CD4-positive, alpha-beta T cell (primary cell): ENCODE results near the gene C1QL2. TPM values are rescaled to one million over a fixed set of nuclear protein-coding genes. Genes with fewer than 3 reads are reported as not detected.

Experiments
- ATAC-seq: fragments of 200-7000 bp; cut with Tn5 transposase; one replicate; pipeline ENCODE4 v1.10.0; 2022; ENCODE audit warnings: mild to moderate bottlenecking; ENCODE audit not compliant: poor library complexity
- CTCF ChIA-PET: fragments of 350-600 bp; sonication (Branson Sonifier 250); formaldehyde crosslinking; loops from one replicate; lab custom pipeline; 2021; ENCODE audit warnings: antibody characterized with exemption, inconsistent platforms; lab: Charles Lee
- POLR2A ChIA-PET: fragments of 350-600 bp; sonication (Branson Sonifier 250); formaldehyde crosslinking; loops from one replicate; lab custom pipeline; 2021; ENCODE audit warnings: antibody characterized with exemption, inconsistent platforms; lab: Charles Lee
- DNase-seq, 14 experiments: peaks; one replicate each; pipeline ENCODE4 v3.0.0-alpha.2; 2013 to 2020; ENCODE audit warnings: mixed read lengths in 2 of 14
- H3K27ac ChIP-seq, 2 donors: one replicate each; pipeline versions ENCODE4 v1.5.1 to v1.7.0; 2013; ENCODE audit warnings: low read length in 2 of 2, low read depth in 1 of 2, mild to moderate bottlenecking in 1 of 2
- H3K27me3 ChIP-seq, 2 experiments: 1 replicate in 1 of 2; 2 replicates in 1 of 2; pipeline versions ENCODE4 v1.6.1 to v1.7.0; 2013; ENCODE audit warnings: low read length in 2 of 2, control low read depth in 1 of 2, mild to moderate bottlenecking in 1 of 2, moderate library complexity in 1 of 2; ENCODE audit not compliant: insufficient read depth in 2 of 2, control insufficient read depth in 1 of 2
- H3K36me3 ChIP-seq: one replicate; pipeline ENCODE4 v1.6.1; 2013; ENCODE audit warnings: low read length, control low read depth; ENCODE audit not compliant: insufficient read depth
- H3K4me1 ChIP-seq: one replicate; pipeline ENCODE4 v1.6.1; 2013; ENCODE audit warnings: low read length, control low read depth; ENCODE audit not compliant: insufficient read depth
- H3K4me3 ChIP-seq: one replicate; pipeline ENCODE4 v1.5.1; 2013; ENCODE audit warnings: mild to moderate bottlenecking, low read length, moderate library complexity
- H3K9me3 ChIP-seq, 2 experiments: 1 replicate in 1 of 2; 2 replicates in 1 of 2; pipeline versions ENCODE4 v1.6.1 to v1.7.0; 2013; ENCODE audit warnings: low read length in 2 of 2, mild to moderate bottlenecking in 2 of 2, control low read depth in 1 of 2, moderate library complexity in 1 of 2; ENCODE audit not compliant: control insufficient read depth in 1 of 2, insufficient read depth in 1 of 2
- H3K27ac Mint-ChIP-seq: one replicate; pipeline ENCODE4 v1.8.0; 2020; ENCODE audit warnings: mixed read lengths
- H3K27me3 Mint-ChIP-seq: one replicate; pipeline ENCODE4 v1.8.0; 2021; ENCODE audit warnings: mixed read lengths
- H3K36me3 Mint-ChIP-seq: one replicate; pipeline ENCODE4 v1.8.0; 2021; ENCODE audit warnings: low read depth, mixed read lengths
- H3K4me1 Mint-ChIP-seq: one replicate; pipeline ENCODE4 v1.8.0; 2021; ENCODE audit warnings: low read depth, mixed read lengths
- H3K4me3 Mint-ChIP-seq: one replicate; pipeline ENCODE4 v1.8.0; 2020; ENCODE audit warnings: mild to moderate bottlenecking, mixed read lengths
- H3K9me3 Mint-ChIP-seq: one replicate; pipeline ENCODE4 v1.8.0; 2020; ENCODE audit warnings: mixed read lengths
- intact Hi-C, 2 experiments: fragments of 100-400 bp; cut with DNase I in 1 of 2; cut with micrococcal nuclease in 1 of 2; formaldehyde crosslinking; loops; one replicate each; pipeline versions ENCODE4 v1.15.1 to v1.9.0; 2023 to 2025; cut with DNase I, micrococcal nuclease
- total RNA-seq, 174 experiments: library from RNA in 2 of 174; stranded (reverse) in 2 of 174; gene quantifications; one replicate each; pipeline ENCODE4 v1.2.3 and lab custom pipeline; 2021 to 2026
- TF ChIP-seq, protein P1 (sequence below): fragments of 200-600 bp; IDR thresholded peaks from one replicate; pipeline ENCODE4 v1.8.0; 2022; ENCODE audit warnings: antibody characterized with exemption, mild to moderate bottlenecking

Gene C1QL2
- total RNA-seq, 2 experiments from 2014 or later, result not detected

- Mint-ChIP-seq H3K27me3 (peaks cover 42% of the 10 kb centered on the region), H3K4me1 (no peaks in the 10 kb centered on the region), H3K4me3 (no peak overlapping the region), H3K9me3 (no peaks in the 10 kb centered on the region), H3K36me3 (no peaks in the 10 kb centered on the region), H3K27ac (no peak overlapping the region)
- DNase-seq, result no peak
- no peaks in the 10 kb centered on the region for H3K9me3 ChIP-seq
- intact Hi-C loops, result no loop called here
- H3K27me3 ChIP-seq, result peaks cover 4% of the 10 kb centered on the region in 2 experiments
- H3K4me1 ChIP-seq, result no peaks in the 10 kb centered on the region
- no peak for ATAC-seq
- ChIA-PET CTCF (no interaction called here), POLR2A (no interaction called here)
- H3K36me3 ChIP-seq, result no peaks in the 10 kb centered on the region
- H3K4me3 ChIP-seq, result no peak overlapping the region
- H3K27ac ChIP-seq, result no peak overlapping the region
- TF ChIP-seq, protein P1, sequence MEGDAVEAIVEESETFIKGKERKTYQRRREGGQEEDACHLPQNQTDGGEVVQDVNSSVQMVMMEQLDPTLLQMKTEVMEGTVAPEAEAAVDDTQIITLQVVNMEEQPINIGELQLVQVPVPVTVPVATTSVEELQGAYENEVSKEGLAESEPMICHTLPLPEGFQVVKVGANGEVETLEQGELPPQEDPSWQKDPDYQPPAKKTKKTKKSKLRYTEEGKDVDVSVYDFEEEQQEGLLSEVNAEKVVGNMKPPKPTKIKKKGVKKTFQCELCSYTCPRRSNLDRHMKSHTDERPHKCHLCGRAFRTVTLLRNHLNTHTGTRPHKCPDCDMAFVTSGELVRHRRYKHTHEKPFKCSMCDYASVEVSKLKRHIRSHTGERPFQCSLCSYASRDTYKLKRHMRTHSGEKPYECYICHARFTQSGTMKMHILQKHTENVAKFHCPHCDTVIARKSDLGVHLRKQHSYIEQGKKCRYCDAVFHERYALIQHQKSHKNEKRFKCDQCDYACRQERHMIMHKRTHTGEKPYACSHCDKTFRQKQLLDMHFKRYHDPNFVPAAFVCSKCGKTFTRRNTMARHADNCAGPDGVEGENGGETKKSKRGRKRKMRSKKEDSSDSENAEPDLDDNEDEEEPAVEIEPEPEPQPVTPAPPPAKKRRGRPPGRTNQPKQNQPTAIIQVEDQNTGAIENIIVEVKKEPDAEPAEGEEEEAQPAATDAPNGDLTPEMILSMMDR, result no peak
Measured at GRCh38 chr2:119197126-119197405, 38.5 kb upstream of the C1QL2 start.

GRCh38 chr2:119196301-119197125 lies 38.0 kb upstream of the C1QL2 start:
- H3K27me3 Mint-ChIP-seq, result peaks cover 42% of the 10 kb centered on the region
- DNase-seq, result no peak
- no peak overlapping the region for H3K4me3 ChIP-seq
- ATAC-seq, result no peak
- POLR2A ChIA-PET, result no interaction called here
- CTCF ChIA-PET, result no interaction called here
- no peaks in the 10 kb centered on the region for H3K9me3 ChIP-seq
- H3K36me3 ChIP-seq, result no peaks in the 10 kb centered on the region
- no peaks in the 10 kb centered on the region for H3K4me1 Mint-ChIP-seq
- H3K27ac Mint-ChIP-seq, result no peak overlapping the region
- H3K4me3 Mint-ChIP-seq, result no peak overlapping the region
- H3K4me1 ChIP-seq, result no peaks in the 10 kb centered on the region
- no peak overlapping the region for H3K27ac ChIP-seq
- H3K36me3 Mint-ChIP-seq, result no peaks in the 10 kb centered on the region
- no peaks in the 10 kb centered on the region for H3K9me3 Mint-ChIP-seq
- TF ChIP-seq, protein P1, result no peak
- intact Hi-C loops, result no loop called here
- peaks cover 4 to 5% of the 10 kb centered on the region in 2 experiments for H3K27me3 ChIP-seq

DNA sequence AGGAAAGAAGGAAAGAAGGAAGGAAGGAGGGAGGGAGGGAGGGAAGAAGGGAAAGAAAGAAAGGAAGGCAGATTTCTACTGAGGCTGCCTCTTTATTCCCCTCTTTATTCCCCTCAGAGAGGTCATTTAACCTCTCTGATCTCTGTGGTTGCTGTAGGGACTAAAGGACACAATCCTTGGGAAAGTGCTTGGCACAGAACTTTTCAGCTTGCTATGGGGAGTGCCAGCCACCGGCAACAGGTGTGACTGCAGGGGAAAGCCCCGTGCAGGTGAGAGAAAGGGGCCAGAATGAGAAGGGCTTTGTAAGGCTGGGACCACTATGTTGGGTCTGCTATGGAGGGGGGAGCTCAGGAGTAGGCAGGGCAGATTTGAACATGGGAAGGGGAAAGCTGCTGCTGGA lies 37.3 kb upstream of the C1QL2 start:
- intact Hi-C loops, result no loop called here
- Histone ChIP-seq H3K4me1 (no peaks in the 10 kb centered on the region), H3K27ac (no peak overlapping the region), H3K27me3 (peaks cover 4 to 9% of the 10 kb centered on the region in 2 experiments), H3K9me3 (no peaks in the 10 kb centered on the region), H3K4me3 (no peak overlapping the region), H3K36me3 (no peaks in the 10 kb centered on the region)
- no peak overlapping the region for H3K27ac Mint-ChIP-seq
- H3K9me3 Mint-ChIP-seq, result no peaks in the 10 kb centered on the region
- no peaks in the 10 kb centered on the region for H3K4me1 Mint-ChIP-seq
- peaks cover 42% of the 10 kb centered on the region for H3K27me3 Mint-ChIP-seq
- H3K36me3 Mint-ChIP-seq, result no peaks in the 10 kb centered on the region
- CTCF ChIA-PET, result no interaction called here
- DNase-seq, result no peak
- H3K4me3 Mint-ChIP-seq, result no peak overlapping the region
- POLR2A ChIA-PET, result no interaction called here
- no peak for ATAC-seq
- TF ChIP-seq, protein P1, result no peak
